Muscle layer of colon (tissue), 2 donors: ENCODE measurements around the gene CCR8.

Experiments used
- H3K27ac ChIP-seq: one replicate; pipeline ENCODE4 v1.7.0; 2013; ENCODE audit warnings: low read depth, mild to moderate bottlenecking, low read length, moderate library complexity
- H3K27me3 ChIP-seq, 2 donors: one replicate each; pipeline ENCODE4 v1.7.0; 2013; ENCODE audit warnings: low read length in 2 of 2, mild to moderate bottlenecking in 2 of 2; ENCODE audit not compliant: insufficient read depth in 2 of 2, control insufficient read depth in 1 of 2
- H3K36me3 ChIP-seq: one replicate; pipeline ENCODE4 v1.7.0; 2013; ENCODE audit warnings: mild to moderate bottlenecking, low read length; ENCODE audit not compliant: insufficient read depth
- H3K4me1 ChIP-seq: one replicate; pipeline ENCODE4 v1.7.0; 2013; ENCODE audit warnings: mild to moderate bottlenecking, low read length; ENCODE audit not compliant: insufficient read depth
- H3K4me3 ChIP-seq, 2 donors: one replicate each; pipeline ENCODE4 v1.7.0; 2013; ENCODE audit warnings: low read length in 2 of 2, low read depth in 1 of 2, mild to moderate bottlenecking in 1 of 2, moderate library complexity in 1 of 2
- H3K9ac ChIP-seq: one replicate; pipeline ENCODE4 v1.7.0; 2013; ENCODE audit warnings: low read length
- H3K9me3 ChIP-seq: one replicate; pipeline ENCODE4 v1.7.0; 2013; ENCODE audit warnings: mild to moderate bottlenecking, low read length
- donor health status: abdominal sarcoma.
- donor health status: Adenocarcinoma of cecum.

CCR8 gene

DNA sequence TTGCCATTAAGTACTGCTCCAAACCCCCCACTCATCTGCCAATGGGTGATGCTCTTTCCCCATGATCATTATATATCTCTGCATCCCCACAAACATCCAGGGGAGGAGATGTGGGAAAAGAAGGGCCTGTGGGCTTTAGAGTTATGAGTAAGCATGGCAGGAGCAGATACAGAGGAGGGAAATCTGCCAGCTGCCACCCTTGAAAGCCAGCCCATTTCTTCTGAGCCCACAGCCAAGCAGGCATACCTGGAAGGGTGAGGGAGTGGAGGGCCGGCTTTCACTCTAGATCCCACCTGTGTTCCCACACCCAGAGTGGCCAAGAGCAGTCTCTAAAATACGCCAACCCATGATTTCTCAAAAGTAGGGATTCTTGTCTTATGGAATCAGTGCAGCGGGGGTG lies 51.9 kb downstream of the CCR8 start:
- peaks cover 11% of the 10 kb centered on the region for H3K4me1 ChIP-seq
- no peak overlapping the region for H3K9ac ChIP-seq
- no peaks in the 10 kb centered on the region for H3K36me3 ChIP-seq

More for the DNA sequence above, 51.9 kb downstream of the CCR8 start:
- no peaks in the 10 kb centered on the region for H3K27me3 ChIP-seq
- no peaks in the 10 kb centered on the region for H3K9me3 ChIP-seq
- H3K27ac ChIP-seq: no peak overlapping the region
- no peak overlapping the region for H3K4me3 ChIP-seq
